Right cardiac atrium (tissue), 5 donors: Measurements from ENCODE around the gene TRIL. TPM values are rescaled to one million over a fixed set of nuclear protein-coding genes. Genes with fewer than 3 reads are reported as not detected.

Source experiments
- ATAC-seq, 2 donors: fragments of 200-7000 bp; cut with Tn5 transposase; one replicate each; pipeline versions ENCODE4 v1.8.0 to v1.9.1; 2020; ENCODE audit warnings: moderate library complexity in 2 of 2, mild to moderate bottlenecking in 1 of 2
- DNase-seq, 3 donors: peaks; one replicate each; pipeline ENCODE4 v3.0.0-alpha.2; 2020
- H3K27ac ChIP-seq: one replicate; pipeline ENCODE4 v1.5.1; 2013; ENCODE audit warnings: mild to moderate bottlenecking, low read length, control low read depth, moderate library complexity
- H3K27me3 ChIP-seq: one replicate; pipeline ENCODE4 v1.6.1; 2013; ENCODE audit not compliant: control insufficient read depth, insufficient read depth
- H3K4me1 ChIP-seq: one replicate; pipeline ENCODE4 v1.6.1; 2013; ENCODE audit warnings: low read length; ENCODE audit not compliant: control insufficient read depth, insufficient read depth
- H3K4me3 ChIP-seq: one replicate; pipeline ENCODE4 v1.5.1; 2013; ENCODE audit warnings: low read length, control low read depth
- H3K9me3 ChIP-seq: one replicate; pipeline ENCODE4 v1.6.1; 2013; ENCODE audit warnings: low read length; ENCODE audit not compliant: control insufficient read depth
- WGBS: extraction: QIAGEN DNeasy Blood & Tissue Kit; methylation state at CpG from one replicate; pipeline ENCODE4 v1.1.7; 2013; 5-methylcytosine and 5-hydroxymethylcytosine counted together
- intact Hi-C, 4 donors: fragments of 100-400 bp; cut with DNase I; formaldehyde crosslinking; loops; one replicate each; pipeline versions ENCODE4 v1.11.0 to v1.14.0; 2022 to 2023
- polyA plus RNA-seq: library from polyadenylated mRNA; stranded (reverse); fragments of 200-250 nt; gene quantifications from one replicate; pipeline ENCODE4 v1.2.3, GENCODE V29; 2013
- total RNA-seq, 4 donors: library from RNA; stranded (reverse); fragmentation: NEBNext Ultra II Directional; extraction: Animal tissue kit (Norgen Biotek cat#: 25700); gene quantifications; one replicate each; pipeline ENCODE4 v1.2.1, GENCODE V29; 2021
- donor health status: healthy with polysubstance abuse.
- donor health status: DM: no; HTN: yes; CAD: no.
- donor health status: DM: no; HTN: no; CAD: no.
- donor health status: DM: no; HTN: yes; CAD: no; lungs with severe emphysema.
- donor health status: DM: yes; HTN: yes; CAD: no.

TRIL gene
- total and polyA plus RNA-seq, 5 donors: 0.84 to 2.9 (median 2.5) TPM

GRCh38 chr7:28957751-28958234 is 337 bp downstream of the TRIL start:
- WGBS: 2% methylated on average over 47 of the region's 47 CpGs
- no peak overlapping the region for H3K27ac ChIP-seq

DNA sequence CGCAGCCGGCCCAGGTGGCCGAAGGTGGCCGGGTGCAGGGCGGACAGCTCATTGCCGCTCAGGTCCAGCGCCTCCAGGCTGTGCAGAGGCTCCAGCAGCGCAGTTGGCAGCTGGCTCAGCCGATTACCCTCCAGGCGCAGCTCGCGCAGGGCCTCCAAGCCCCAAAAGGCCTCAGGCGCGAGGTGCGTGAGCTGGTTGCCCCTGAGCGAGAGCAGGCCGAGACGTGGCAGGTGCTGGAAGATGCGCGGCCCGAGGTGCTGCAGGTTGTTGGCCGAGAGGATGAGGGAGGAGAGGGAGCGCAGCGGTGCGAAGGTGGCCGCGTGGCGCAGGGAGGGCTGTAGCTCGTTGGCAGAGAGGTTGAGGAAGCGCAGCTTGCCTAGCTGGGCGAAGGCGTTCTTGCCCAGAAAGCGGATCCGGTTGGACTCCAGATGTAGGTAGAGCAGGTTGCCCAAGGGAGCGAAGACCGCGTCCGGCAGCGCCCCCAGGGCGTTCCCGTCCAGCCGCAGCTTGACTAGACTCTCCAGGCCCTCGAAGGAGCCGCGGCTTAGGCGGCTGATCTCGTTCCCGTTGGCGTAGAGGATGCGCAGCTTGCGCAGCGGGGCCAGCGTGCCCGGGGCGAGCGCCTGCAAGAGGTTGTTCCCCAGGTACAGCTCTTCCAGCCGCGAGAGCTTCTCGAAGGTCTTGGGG is 923 bp downstream of the TRIL start:
- Histone ChIP-seq H3K27me3 (no peaks in the 10 kb centered on the region), H3K27ac (no peak overlapping the region), H3K9me3 (no peaks in the 10 kb centered on the region), H3K4me1 (peaks cover 6% of the 10 kb centered on the region), H3K4me3 (peak overlapping the region; percentile 44)
- 2% methylated on average over 59 of the region's 59 CpGs for WGBS
- intact Hi-C loops: loop anchor here in 2 of 4 donors (2.0 to 10.0 kb wide), 4 partner anchors 30 to 148 kb away; no protein-coding TSS in a partner anchor
- peak; percentile 33 to 36 for ATAC-seq
- DNase-seq: peak; percentile 28 to 73 (median 69)

More at GRCh38 chr7:28957751-28958234, 337 bp downstream of the TRIL start:
- DNase-seq (no peak), ATAC-seq (peak; percentile 12 to 31)
- H3K27me3 ChIP-seq: no peaks in the 10 kb centered on the region
- H3K9me3 ChIP-seq: no peaks in the 10 kb centered on the region
- H3K4me3 ChIP-seq: peak overlapping the region; percentile 44
- H3K4me1 ChIP-seq: peaks cover 6% of the 10 kb centered on the region
- intact Hi-C loops: loop anchor here in 2 of 4 donors (2.0 to 10.0 kb wide), 4 partner anchors 31 to 147 kb away; no protein-coding TSS in a partner anchor

DNA sequence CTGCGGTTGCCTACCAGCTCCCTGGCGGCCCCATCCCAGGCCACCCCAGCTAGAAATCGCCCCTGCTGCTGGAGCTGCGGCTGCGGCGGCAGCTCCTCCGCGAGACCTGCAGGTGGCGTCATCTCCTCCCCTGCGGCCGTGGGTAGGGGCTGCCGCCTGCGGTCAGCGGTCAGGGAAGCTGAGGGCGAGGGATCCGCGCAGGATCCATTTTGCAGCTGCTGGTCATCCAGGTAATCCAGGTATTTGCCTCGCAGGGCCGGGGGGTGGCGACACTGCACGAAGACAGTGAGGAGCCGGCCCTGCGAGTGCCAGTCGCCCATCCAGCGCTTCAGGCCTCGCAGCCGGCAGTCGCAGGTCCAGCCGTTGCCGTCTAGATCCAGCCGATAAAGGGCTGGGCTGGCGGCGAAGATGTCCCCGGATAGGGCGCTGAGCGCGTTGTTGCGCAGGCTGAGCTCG is 1.5 kb downstream of the TRIL start:
- 1% methylated on average over 39 of the region's 39 CpGs for WGBS
- peak; percentile 67 to 89 (median 85) for DNase-seq
- H3K4me1 ChIP-seq: peaks cover 6% of the 10 kb centered on the region
- H3K27ac ChIP-seq: no peak overlapping the region
- H3K4me3 ChIP-seq: peak overlapping the region; percentile 30
- H3K27me3 ChIP-seq: no peaks in the 10 kb centered on the region
- H3K9me3 ChIP-seq: no peaks in the 10 kb centered on the region
- intact Hi-C loops: loop anchor here in 2 of 4 donors (2.0 to 10.0 kb wide), 4 partner anchors 30 to 148 kb away; no protein-coding TSS in a partner anchor
- peak; percentile 71 to 72 for ATAC-seq

- peak; percentile 63 to 68 for ATAC-seq
- DNase-seq: peak; percentile 79 to 93 (median 91)
- Histone ChIP-seq H3K27me3 (no peaks in the 10 kb centered on the region), H3K27ac (no peak overlapping the region), H3K4me3 (peak overlapping the region; percentile 30), H3K4me1 (peaks cover 6% of the 10 kb centered on the region), H3K9me3 (no peaks in the 10 kb centered on the region)
- WGBS: 5% methylated on average over 104 of the region's 104 CpGs
- intact Hi-C loops: loop anchor here in 2 of 4 donors (2.0 to 10.0 kb wide), 4 partner anchors 29 to 149 kb away; no protein-coding TSS in a partner anchor
These were observed 2.2 kb downstream of the TRIL start for GRCh38 chr7:28955718-28956607.

- DNase-seq: no peak
- Histone ChIP-seq H3K9me3 (no peaks in the 10 kb centered on the region), H3K27me3 (no peaks in the 10 kb centered on the region), H3K27ac (no peak overlapping the region), H3K4me1 (peaks cover 6% of the 10 kb centered on the region), H3K4me3 (no peak overlapping the region)
- no peak for ATAC-seq
- intact Hi-C loops: loop anchor here in 2 of 4 donors (5.0 to 10.0 kb wide), 3 partner anchors 59 to 149 kb away; no protein-coding TSS in a partner anchor
- 51% methylated on average over 22 of the region's 22 CpGs for WGBS
These were observed 2.8 kb downstream of the TRIL start for GRCh38 chr7:28955356-28955717.

GRCh38 chr7:28954946-28955345 is 3.2 kb downstream of the TRIL start:
- no peak for DNase-seq
- Histone ChIP-seq H3K4me3 (no peak overlapping the region), H3K4me1 (peaks cover 6% of the 10 kb centered on the region), H3K27ac (no peak overlapping the region), H3K27me3 (no peaks in the 10 kb centered on the region), H3K9me3 (no peaks in the 10 kb centered on the region)
- no peak for ATAC-seq
- WGBS: 65% methylated on average over 5 of the region's 5 CpGs
- intact Hi-C loops: loop anchor here in 2 of 4 donors (5.0 to 10.0 kb wide), 3 partner anchors 60 to 150 kb away; no protein-coding TSS in a partner anchor

- H3K27ac ChIP-seq: no peak overlapping the region
- DNase-seq: no peak
- no peak overlapping the region for H3K4me3 ChIP-seq
- peaks cover 6% of the 10 kb centered on the region for H3K4me1 ChIP-seq
- H3K27me3 ChIP-seq: no peaks in the 10 kb centered on the region
- intact Hi-C loops: loop anchor here in 2 of 4 donors (10.0 kb wide), 2 partner anchors 60 to 150 kb away; no protein-coding TSS in a partner anchor
- no peaks in the 10 kb centered on the region for H3K9me3 ChIP-seq
- no peak for ATAC-seq
These were observed 3.7 kb downstream of the TRIL start for GRCh38 chr7:28954471-28954870.

GRCh38 chr7:28953633-28954032 is 4.5 kb downstream of the TRIL start:
- 12% methylated on average over 4 of the region's 4 CpGs for WGBS

DNA sequence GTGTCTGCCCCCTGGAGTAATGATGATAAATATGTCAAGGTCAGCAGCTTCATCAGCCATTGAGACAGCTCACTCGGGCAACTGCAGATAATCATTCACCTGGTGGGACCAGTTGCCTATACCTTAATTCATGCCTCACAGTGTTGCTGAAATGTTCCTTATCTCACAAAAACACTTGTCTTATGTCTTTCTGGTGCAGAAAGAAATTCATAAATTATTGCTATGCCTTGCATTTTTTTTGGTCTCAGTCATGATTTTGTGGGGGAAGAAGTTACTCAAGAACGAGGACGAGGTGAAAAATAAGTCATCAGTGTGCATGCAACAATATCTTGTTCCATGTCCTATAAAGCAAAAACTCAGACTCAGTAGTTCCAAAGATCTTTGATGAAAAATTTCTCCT is 16.0 kb downstream of the TRIL start:
- intact Hi-C loops: no loop called here
- ATAC-seq: no peak
- 73% methylated on average over 3 of the region's 3 CpGs for WGBS

More at GRCh38 chr7:28953633-28954032, 4.5 kb downstream of the TRIL start:
- Histone ChIP-seq H3K27ac (peak overlapping the region; percentile 5), H3K4me1 (peaks cover 6% of the 10 kb centered on the region), H3K27me3 (no peaks in the 10 kb centered on the region), H3K9me3 (no peaks in the 10 kb centered on the region), H3K4me3 (no peak overlapping the region)
- no peak for ATAC-seq
- intact Hi-C loops: loop anchor here in 2 of 4 donors (10.0 kb wide), 2 partner anchors 61 to 151 kb away; no protein-coding TSS in a partner anchor
- no peak for DNase-seq

DNA sequence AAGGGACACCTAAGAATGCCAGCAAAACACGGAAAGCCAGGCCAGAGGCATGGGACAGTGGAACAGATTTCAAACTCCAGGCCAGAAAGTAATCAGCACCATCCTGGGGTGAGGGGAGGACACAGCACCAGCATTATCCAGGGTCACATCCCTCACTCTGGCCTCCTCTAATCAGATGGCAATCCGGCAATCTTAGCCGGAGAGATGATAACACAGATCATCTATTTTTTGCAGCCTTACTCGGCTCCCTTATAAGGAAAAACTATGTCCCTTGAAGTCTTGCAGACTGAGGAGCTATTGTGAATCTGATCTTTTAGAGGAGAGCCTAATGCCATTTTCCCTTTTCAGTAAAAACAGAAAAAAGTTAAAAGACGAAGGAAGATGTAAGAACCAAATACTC is 16.5 kb downstream of the TRIL start:
- intact Hi-C loops: no loop called here
- H3K27me3 ChIP-seq: no peaks in the 10 kb centered on the region
- H3K9me3 ChIP-seq: no peaks in the 10 kb centered on the region
- ATAC-seq (no peak), DNase-seq (no peak)
- WGBS: 63% methylated on average over 5 of the region's 5 CpGs
- H3K4me3 ChIP-seq: no peak overlapping the region
- H3K27ac ChIP-seq: no peak overlapping the region
- no peaks in the 10 kb centered on the region for H3K4me1 ChIP-seq

More for the DNA sequence above, 16.0 kb downstream of the TRIL start:
- H3K27me3 ChIP-seq: no peaks in the 10 kb centered on the region
- no peak for DNase-seq
- H3K4me1 ChIP-seq: no peaks in the 10 kb centered on the region
- no peak overlapping the region for H3K27ac ChIP-seq
- no peaks in the 10 kb centered on the region for H3K9me3 ChIP-seq
- H3K4me3 ChIP-seq: no peak overlapping the region
